ENCODE results near the gene GAN. TPM values are rescaled to one million over a fixed set of nuclear protein-coding genes. Genes with fewer than 3 reads are reported as not detected.

Gene GAN
- total and polyA plus RNA-seq, 2 of the 4 experiments (the other 2 are of a cell fraction): 1.1 to 5.7 TPM

DNA sequence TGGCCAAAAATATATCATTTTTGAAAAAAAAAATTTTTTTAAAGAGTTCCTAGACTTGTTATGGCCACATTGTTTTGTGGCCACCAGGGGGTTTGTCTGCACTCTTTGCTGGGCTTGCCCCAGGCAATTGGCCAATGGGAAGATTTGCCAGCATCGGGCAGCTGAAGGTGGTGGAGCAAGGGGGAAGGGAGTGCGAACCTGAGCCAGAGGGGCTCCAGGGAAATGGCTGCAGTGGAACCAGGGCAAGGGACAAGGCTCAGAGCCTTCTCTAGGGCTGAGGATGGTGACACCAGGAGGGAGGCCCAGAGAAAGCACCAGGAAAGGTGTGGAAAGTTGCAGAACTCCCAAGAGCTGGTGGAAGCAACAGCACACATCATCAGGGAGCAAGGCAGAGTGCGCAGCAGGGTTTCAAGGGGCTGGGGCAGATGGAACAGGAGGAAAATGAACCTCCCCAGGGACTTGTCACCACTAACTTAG lies 114.3 kb downstream of the GAN start:
- H3K9ac ChIP-seq (ENCODE audit: low read depth, low read length): no peak overlapping the region
- no peak overlapping the region for H3K4me3 ChIP-seq (ENCODE audit: insufficient read depth, low read depth, low read length)
- H3K4ac ChIP-seq (ENCODE audit: low read depth, low read length): no peak overlapping the region
- no peak overlapping the region for H3K18ac ChIP-seq (ENCODE audit: low read depth, low read length)
- no peak overlapping the region for H4K5ac ChIP-seq (ENCODE audit: low read depth, low read length)
- H2BK120ac ChIP-seq (ENCODE audit: low read depth, low read length): no peak overlapping the region
- H3K79me1 ChIP-seq (ENCODE audit: low read depth in 1 of 2, low read length in 2 of 2): no peaks in the 10 kb centered on the region
- no peaks in the 10 kb centered on the region for H3K36me3 ChIP-seq (ENCODE audit: control insufficient read depth, insufficient read depth, low read length)
- no peak overlapping the region for H2BK20ac ChIP-seq (ENCODE audit: low read depth, low read length)
- no peak overlapping the region for H2BK5ac ChIP-seq (ENCODE audit: low read depth, low read length, poor library complexity, severe bottlenecking)
- in situ Hi-C loops (cut with MboI; ENCODE audit: low sequenced_read_pairs) (no loop called here), intact Hi-C loops (cut with micrococcal nuclease) (no loop called here), dilution Hi-C loops (cut with HindIII; ENCODE audit: low sequenced_read_pairs, unreplicated experiment) (no loop called here)
- no TSS peak for BruUV-seq (replicated peaks)
- ChIA-PET POLR2A (ENCODE audit: unreplicated experiment) (no interaction called here), CTCF (interaction anchor here (0.7 to 0.9 kb wide), 2 partner anchors 11 to 202 kb away, joined by 3 read pairs; no protein-coding TSS in a partner anchor)
- H2AK9ac ChIP-seq (replicated peaks; ENCODE audit: low read depth, low read length, poor library complexity): no peak overlapping the region
- H2AFZ ChIP-seq (replicated peaks; ENCODE audit: low read length, poor library complexity): peak overlapping the region; percentile 80
- peak; percentile 55 for TF ChIP-seq RAD21 (IDR thresholded peaks at IDR 0.05; ENCODE audit: low read length)
- TF ChIP-seq NFE2L2 (IDR thresholded peaks at IDR 0.05; ENCODE audit: low read depth, low read length): no peak
- peak; percentile 62 for TF ChIP-seq SMC3 (IDR thresholded peaks at IDR 0.05; ENCODE audit: low read depth, low read length)
- no peak for TF ChIP-seq CHD1 (IDR thresholded peaks at IDR 0.05; ENCODE audit: low read depth, low read length)
- TF ChIP-seq, protein P1, sequence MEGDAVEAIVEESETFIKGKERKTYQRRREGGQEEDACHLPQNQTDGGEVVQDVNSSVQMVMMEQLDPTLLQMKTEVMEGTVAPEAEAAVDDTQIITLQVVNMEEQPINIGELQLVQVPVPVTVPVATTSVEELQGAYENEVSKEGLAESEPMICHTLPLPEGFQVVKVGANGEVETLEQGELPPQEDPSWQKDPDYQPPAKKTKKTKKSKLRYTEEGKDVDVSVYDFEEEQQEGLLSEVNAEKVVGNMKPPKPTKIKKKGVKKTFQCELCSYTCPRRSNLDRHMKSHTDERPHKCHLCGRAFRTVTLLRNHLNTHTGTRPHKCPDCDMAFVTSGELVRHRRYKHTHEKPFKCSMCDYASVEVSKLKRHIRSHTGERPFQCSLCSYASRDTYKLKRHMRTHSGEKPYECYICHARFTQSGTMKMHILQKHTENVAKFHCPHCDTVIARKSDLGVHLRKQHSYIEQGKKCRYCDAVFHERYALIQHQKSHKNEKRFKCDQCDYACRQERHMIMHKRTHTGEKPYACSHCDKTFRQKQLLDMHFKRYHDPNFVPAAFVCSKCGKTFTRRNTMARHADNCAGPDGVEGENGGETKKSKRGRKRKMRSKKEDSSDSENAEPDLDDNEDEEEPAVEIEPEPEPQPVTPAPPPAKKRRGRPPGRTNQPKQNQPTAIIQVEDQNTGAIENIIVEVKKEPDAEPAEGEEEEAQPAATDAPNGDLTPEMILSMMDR (conservative IDR thresholded peaks at IDR 0.05; ENCODE audit: low read depth, low read length): peak; percentile 56
- no peaks in the 10 kb centered on the region; the same call in 1 of the 2 replicates for H3K9me1 ChIP-seq (ENCODE audit: insufficient read depth, low read length)
- H3K9me3 ChIP-seq (ENCODE audit: control insufficient read depth, insufficient read depth, low read length): no peaks in the 10 kb centered on the region
- H3K27me3 ChIP-seq (ENCODE audit: control insufficient read depth, insufficient read depth, low read length): no peaks in the 10 kb centered on the region; the same call in 1 of the 2 replicates
- peak; percentile 47 for DNase-seq
- H4K91ac ChIP-seq (ENCODE audit: insufficient read depth, low read depth, low read length): no peak overlapping the region
- H3K23ac ChIP-seq (ENCODE audit: low read depth, low read length): no peak overlapping the region
- WGBS, 2 experiments (ENCODE audit: extremely low coverage in 2 of 2, insufficient read length in 1 of 2): no CpG with 5 or more reads among the region's 3 CpGs
- no peak overlapping the region for H3K4me2 ChIP-seq (ENCODE audit: low read depth, low read length)
- H4K8ac ChIP-seq (ENCODE audit: low read depth in 2 of 2, low read length in 2 of 2): peak overlapping the region in 1 of 2 experiments; percentile 1; a peak in 1 of 4 replicates
- H3K56ac ChIP-seq (ENCODE audit: extremely low read depth, insufficient read depth, low read length): no peak overlapping the region
- no peak overlapping the region for H3K14ac ChIP-seq (replicated peaks; ENCODE audit: low read depth, low read length)
- no peak overlapping the region for H3K27ac ChIP-seq (ENCODE audit: insufficient read depth, low read length)
- peaks cover 5% of the 10 kb centered on the region; the same call in 1 of the 2 replicates for H3K4me1 ChIP-seq (ENCODE audit: control insufficient read depth, insufficient read depth, low read length)
- no peaks in the 10 kb centered on the region for H4K20me1 ChIP-seq (ENCODE audit: insufficient read depth, low read length)
- no peak overlapping the region for H2BK15ac ChIP-seq (ENCODE audit: low read depth, low read length)
- peak; percentile 79 for ATAC-seq (ENCODE audit: low read depth)
- H2AK5ac ChIP-seq (ENCODE audit: low read depth, low read length): peak overlapping the region; percentile 78

Measured in IMR-90 (cell line).